GM12801 (cell line): Measurements from ENCODE around the gene SYT2.

ENCODE experiments used
- CTCF ChIP-seq: IDR thresholded peaks from one replicate; pipeline ENCODE4 v1.5.1; 2011; ENCODE audit warnings: control low read depth; ENCODE audit not compliant: insufficient read length; ENCODE audit errors: extremely low read depth

The SYT2 gene

GRCh38 chr1:202563818-202564217 is 146.4 kb downstream of the SYT2 start:
- TF ChIP-seq CTCF: no peak

DNA sequence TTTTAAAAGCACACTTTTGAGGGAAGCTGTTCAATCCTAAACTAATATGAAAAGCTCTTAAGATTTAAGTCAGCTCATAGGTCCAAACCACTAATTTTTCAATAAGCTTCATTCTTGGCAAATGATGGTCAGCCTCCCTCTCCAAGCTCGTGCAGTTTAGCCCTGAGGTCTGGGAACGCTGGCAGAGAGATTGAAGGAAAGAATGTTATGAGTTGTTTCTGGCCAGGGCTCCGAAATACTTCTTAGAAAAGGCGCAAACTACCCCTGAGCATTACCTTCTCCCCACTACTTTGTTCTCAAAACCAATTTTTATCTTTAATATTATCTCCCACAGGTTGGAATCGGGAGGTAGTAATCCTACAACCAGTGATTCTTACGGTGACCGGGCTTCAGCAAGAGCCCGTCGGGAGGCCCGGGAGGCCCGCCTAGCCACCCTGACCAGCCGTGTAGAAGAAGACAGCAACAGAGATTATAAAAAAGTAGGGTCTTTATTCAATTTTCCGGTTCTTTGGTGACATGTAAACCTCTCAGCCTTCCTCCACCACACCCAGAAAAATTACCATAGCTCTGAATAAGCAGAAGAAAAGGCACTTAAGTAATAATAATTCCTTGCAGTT is 147.7 kb downstream of the SYT2 start:
- TF ChIP-seq CTCF: no peak

DNA sequence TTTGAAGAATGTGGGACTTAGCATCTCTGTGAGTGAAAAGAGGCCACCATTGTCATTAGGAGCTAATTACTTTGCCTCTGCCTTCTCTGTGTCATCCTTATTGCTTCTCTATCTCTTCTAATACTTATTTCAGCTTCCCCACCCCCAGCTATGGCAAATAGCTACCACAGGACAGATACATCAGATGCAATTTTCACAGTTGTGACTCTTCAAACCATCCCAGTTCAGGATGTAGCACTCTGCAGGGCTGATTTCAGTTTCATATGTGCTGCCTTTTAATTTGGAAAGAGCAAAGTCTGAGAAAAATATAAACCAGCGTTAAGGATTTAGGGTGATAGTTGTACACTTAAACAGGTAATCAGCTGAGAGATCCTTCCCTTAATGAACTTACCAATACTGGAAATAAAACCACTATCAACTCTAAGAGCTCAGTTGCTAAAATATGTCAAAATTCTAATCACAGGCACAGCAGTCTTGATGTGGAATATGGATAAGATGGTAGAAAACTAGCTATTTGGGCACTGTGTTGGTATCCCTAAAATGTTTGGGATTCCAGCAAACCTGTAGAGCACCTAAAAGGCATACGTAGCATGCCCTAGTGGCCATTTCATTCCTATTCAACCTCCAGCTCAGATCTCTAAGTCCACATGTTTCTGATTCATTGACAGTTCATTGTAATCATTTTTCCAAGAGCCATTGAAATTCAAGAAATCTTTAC is 148.4 kb downstream of the SYT2 start:
- TF ChIP-seq CTCF: no peak

DNA sequence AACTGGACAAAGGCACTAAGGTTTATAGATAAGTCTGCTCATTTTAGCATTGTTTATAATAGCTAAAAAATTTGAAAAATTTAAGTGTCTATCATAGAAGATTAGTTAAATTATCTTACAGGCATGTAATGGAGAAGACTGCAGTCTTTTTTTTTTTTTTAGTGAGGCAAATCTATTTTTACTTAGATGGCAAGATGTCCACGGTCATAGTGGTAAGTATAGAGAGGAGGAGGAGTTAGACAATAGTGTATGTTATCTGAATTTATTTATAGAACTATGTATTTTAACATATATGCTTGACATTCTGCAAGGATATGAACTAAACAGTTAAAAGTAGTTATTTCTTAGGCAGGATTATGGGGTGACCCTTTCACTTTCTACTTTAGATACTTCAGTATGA is 149.0 kb downstream of the SYT2 start:
- no peak for TF ChIP-seq CTCF

DNA sequence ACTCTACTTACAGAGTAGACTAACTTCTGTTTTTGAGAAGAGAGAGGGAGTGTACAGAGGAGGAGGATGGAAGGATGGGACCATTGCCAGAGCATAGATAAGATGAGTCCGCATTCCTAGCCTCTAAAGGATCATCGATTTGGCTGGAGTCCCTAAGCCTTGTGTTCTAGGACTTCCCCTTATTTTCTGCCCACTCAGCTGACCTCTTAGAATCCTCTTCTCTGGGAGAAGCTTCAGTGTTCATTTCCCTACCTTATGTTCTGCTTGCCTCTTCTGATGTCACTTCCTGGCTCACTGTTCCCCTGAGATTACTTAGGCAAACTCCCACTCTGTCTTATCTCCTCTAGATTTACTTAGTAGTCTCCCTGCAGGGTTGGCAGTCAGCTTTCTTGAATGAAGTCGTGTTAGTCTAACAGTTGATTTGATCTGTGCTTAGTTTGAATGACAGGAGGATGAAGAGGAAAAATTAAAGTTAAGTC is 156.7 kb downstream of the SYT2 start:
- no peak for TF ChIP-seq CTCF

DNA sequence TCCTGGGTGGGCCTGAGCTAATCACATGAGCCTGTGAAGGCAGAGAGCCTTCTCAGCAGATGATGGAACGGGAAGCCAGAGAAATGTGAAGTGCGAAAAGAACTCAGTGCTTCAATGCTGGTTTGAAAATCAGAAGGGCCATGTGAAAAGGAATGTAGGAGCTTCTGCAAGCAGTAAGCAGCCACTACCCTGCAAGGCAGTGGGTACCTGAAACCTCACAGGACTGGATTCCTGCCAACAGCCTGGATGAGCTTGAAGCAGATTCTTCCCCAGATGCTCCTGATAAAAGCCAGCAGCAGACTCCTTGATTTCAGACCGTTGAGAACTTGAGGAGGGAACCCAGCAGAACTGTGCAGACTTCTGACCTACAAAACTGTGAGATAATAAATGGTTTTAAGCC is 158.6 kb downstream of the SYT2 start:
- no peak for TF ChIP-seq CTCF

DNA sequence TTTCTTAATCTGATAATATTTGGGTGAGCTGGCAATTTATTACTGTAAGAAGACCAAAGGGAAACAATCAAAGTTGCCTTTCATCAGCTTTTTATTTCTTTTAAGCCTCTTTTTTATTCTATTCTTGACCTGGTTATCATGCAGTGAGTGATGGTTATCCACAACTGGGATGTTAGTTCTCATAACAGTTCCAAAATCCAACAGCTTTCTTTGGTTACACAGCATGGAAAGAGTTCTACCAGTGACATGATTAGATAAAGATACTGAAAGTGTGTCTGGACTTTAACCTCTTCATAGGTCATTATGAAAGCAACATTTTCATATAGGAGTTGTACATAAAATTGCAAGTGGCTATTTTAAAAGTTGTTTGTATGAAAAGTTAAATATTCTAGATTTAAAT is 163.0 kb downstream of the SYT2 start:
- no peak for TF ChIP-seq CTCF
